Neuronal stem cell (in vitro differentiated cells): ENCODE measurements around the gene NKAIN4. TPM values are rescaled to one million over a fixed set of nuclear protein-coding genes. Genes with fewer than 3 reads are reported as not detected.

ENCODE experiments used
- DNase-seq: peaks from one replicate; pipeline ENCODE4 v3.0.0-alpha.2; 2013; ENCODE audit warnings: low spot score
- H2AFZ ChIP-seq: one replicate; pipeline ENCODE4 v1.6.1; 2013; ENCODE audit warnings: mild to moderate bottlenecking, low read length, inconsistent platforms
- H2AK5ac ChIP-seq: 2 replicates; pipeline ENCODE4 v1.6.1; 2013; ENCODE audit warnings: low read depth, mild to moderate bottlenecking, inconsistent platforms, low read length, moderate library complexity, mixed read lengths
- H2BK120ac ChIP-seq: 2 replicates; pipeline ENCODE4 v1.6.1; 2013; ENCODE audit warnings: low read depth, mild to moderate bottlenecking, inconsistent platforms, low read length, moderate library complexity, mixed read lengths
- H2BK12ac ChIP-seq: one replicate; pipeline ENCODE4 v1.6.1; 2013; ENCODE audit warnings: low read length, inconsistent platforms
- H2BK15ac ChIP-seq: 2 replicates; pipeline ENCODE4 v1.6.1; 2013; ENCODE audit warnings: mild to moderate bottlenecking, low read length, inconsistent platforms, mixed read lengths
- H2BK5ac ChIP-seq: one replicate; pipeline ENCODE4 v1.6.1; 2013; ENCODE audit warnings: inconsistent platforms, mild to moderate bottlenecking, low read length, moderate library complexity
- H3K14ac ChIP-seq: one replicate; pipeline ENCODE4 v1.6.1; 2013; ENCODE audit warnings: low read length, inconsistent platforms
- H3K18ac ChIP-seq: 2 replicates; pipeline ENCODE4 v1.6.1; 2013; ENCODE audit warnings: low read length, inconsistent platforms
- H3K23ac ChIP-seq: 2 replicates; pipeline ENCODE4 v1.6.1; 2013; ENCODE audit warnings: low read depth, mild to moderate bottlenecking, mixed read lengths, low read length, inconsistent platforms; ENCODE audit not compliant: poor library complexity
- H3K27ac ChIP-seq: replicated peaks from 3 replicates; pipeline ENCODE4 v1.5.1; 2013; ENCODE audit warnings: low read length, inconsistent platforms
- H3K27me3 ChIP-seq, 3 experiments: 2 replicates each; pipeline ENCODE4 v1.6.1; 2013; ENCODE audit warnings: low read length in 3 of 3, mild to moderate bottlenecking in 2 of 3, inconsistent platforms in 1 of 3, low read depth in 1 of 3, mixed read lengths in 1 of 3, moderate library complexity in 1 of 3; ENCODE audit not compliant: control insufficient read depth in 3 of 3, insufficient read depth in 3 of 3
- H3K36me3 ChIP-seq, 2 donors: replicated peaks in 1 of 2; 2 replicates each; pipeline ENCODE4 v1.6.1; 2013; ENCODE audit warnings: low read length in 2 of 2; ENCODE audit not compliant: control insufficient read depth in 2 of 2, insufficient read depth in 2 of 2
- H3K4ac ChIP-seq: 2 replicates; pipeline ENCODE4 v1.6.1; 2013; ENCODE audit warnings: inconsistent platforms, mild to moderate bottlenecking, low read length, moderate library complexity
- H3K4me1 ChIP-seq, 2 donors: 1 replicate in 1 of 2; 2 replicates in 1 of 2; pipeline ENCODE4 v1.6.1; 2013; ENCODE audit warnings: low read length in 2 of 2, low read depth in 1 of 2; ENCODE audit not compliant: control insufficient read depth in 2 of 2, insufficient read depth in 1 of 2
- H3K4me2 ChIP-seq: one replicate; pipeline ENCODE4 v1.6.1; 2013; ENCODE audit warnings: mild to moderate bottlenecking, low read length, inconsistent platforms; ENCODE audit not compliant: insufficient read depth, poor library complexity, severe bottlenecking
- H3K4me3 ChIP-seq, 2 donors: 2 replicates each; pipeline ENCODE4 v1.5.1; 2013; ENCODE audit warnings: low read length in 2 of 2, mild to moderate bottlenecking in 2 of 2, inconsistent platforms in 1 of 2, moderate library complexity in 1 of 2
- H3K79me1 ChIP-seq: one replicate; pipeline ENCODE4 v1.6.1; 2013; ENCODE audit warnings: low read depth, mild to moderate bottlenecking, inconsistent platforms, low read length, moderate library complexity
- H3K9ac ChIP-seq: one replicate; pipeline ENCODE4 v1.6.1; 2013; ENCODE audit warnings: mild to moderate bottlenecking, low read depth, low read length, inconsistent platforms; ENCODE audit not compliant: poor library complexity
- H3K9me3 ChIP-seq, 2 donors: replicated peaks in 1 of 2; 2 replicates each; pipeline versions ENCODE3 to v1.6.1; 2013; ENCODE audit warnings: low read length in 2 of 2, mild to moderate bottlenecking in 2 of 2, inconsistent platforms in 1 of 2, low read depth in 1 of 2, mixed read lengths in 1 of 2, moderate library complexity in 1 of 2; ENCODE audit not compliant: control insufficient read depth in 2 of 2, insufficient read depth in 1 of 2
- H4K8ac ChIP-seq: one replicate; pipeline ENCODE4 v1.6.1; 2013; ENCODE audit warnings: low read depth, mild to moderate bottlenecking, inconsistent platforms, low read length, moderate library complexity
- H4K91ac ChIP-seq: one replicate; pipeline ENCODE4 v1.6.1; 2013; ENCODE audit warnings: low read length, low read depth, mild to moderate bottlenecking, inconsistent platforms; ENCODE audit not compliant: poor library complexity
- WGBS, 2 donors: extraction: QIAGEN DNeasy Blood & Tissue Kit; methylation state at CpG; one replicate each; pipeline ENCODE4 v1.1.7; 2013; ENCODE audit warnings: missing lambda C conversion rate in 2 of 2, mixed read lengths in 1 of 2; ENCODE audit not compliant: insufficient read length in 2 of 2, insufficient replicate concordance in 1 of 2; ENCODE audit errors: extremely low coverage in 2 of 2; 5-methylcytosine and 5-hydroxymethylcytosine counted together
- small RNA-seq: library from polyadenylated mRNA; stranded (forward); fragments of <200 nt; extraction: miRNeasy Mini kit (QIAGEN cat#:217004); gene quantifications from one replicate; pipeline ENCODE3, GENCODE V24; 2013; ENCODE audit not compliant: insufficient read depth

The NKAIN4 gene

GRCh38 chr20:63190828-63191227 is 63.4 kb downstream of the NKAIN4 start:
- H3K9ac ChIP-seq = no peak overlapping the region
- no peak overlapping the region for H2AFZ ChIP-seq
- H3K4ac ChIP-seq = no peak overlapping the region
- H3K23ac ChIP-seq = no peak overlapping the region
- H2BK5ac ChIP-seq = no peak overlapping the region
- H2AK5ac ChIP-seq = peak overlapping the region; percentile 46
- no peak overlapping the region for H4K8ac ChIP-seq
- H4K91ac ChIP-seq = no peak overlapping the region
- peaks cover 5 to 19% of the 10 kb centered on the region in 2 donors for H3K36me3 ChIP-seq
- no peak overlapping the region for H2BK15ac ChIP-seq
- WGBS, 2 donors = no CpG with 5 or more reads among the region's 20 CpGs
- DNase-seq = no peak
- H2BK120ac ChIP-seq = no peak overlapping the region
- H3K9me3 ChIP-seq = no peaks in the 10 kb centered on the region
- H3K18ac ChIP-seq = peak overlapping the region; percentile 57
- H3K27me3 ChIP-seq = no peaks in the 10 kb centered on the region
- H3K27ac ChIP-seq = no peak overlapping the region
- H3K4me2 ChIP-seq = peak overlapping the region; percentile 11
- no peak overlapping the region for H3K4me3 ChIP-seq
- H3K14ac ChIP-seq = peak overlapping the region; percentile 94
- H3K79me1 ChIP-seq = peaks cover 5% of the 10 kb centered on the region
- no peak overlapping the region for H2BK12ac ChIP-seq
- H3K4me1 ChIP-seq = peaks cover 0 to 2% of the 10 kb centered on the region in 2 donors

Small RNA genes within 50 kb of the gene (small RNA-seq; reads per million reads assigned to genes)
- gene MIR3196 = not detected
- 65.4 reads per million, percentile 94 among the genes with 10 or more reads in this experiment for gene MIR4326
